NB4 (cell line): ENCODE data around the gene RASGEF1B.

ENCODE experiments used
- DNase-seq: peaks from one replicate; pipeline ENCODE4 v3.0.0; 2010; ENCODE audit warnings: low read depth
- H3K4me3 ChIP-seq: one replicate; pipeline ENCODE4 v1.5.1; 2011; ENCODE audit warnings: mild to moderate bottlenecking, low read depth, low read length, moderate library complexity
- CTCF ChIP-seq: IDR thresholded peaks from one replicate; pipeline ENCODE4 v1.5.1; 2012; ENCODE audit warnings: low read depth, low read length
- MAX ChIP-seq: IDR thresholded peaks from 2 replicates; pipeline ENCODE4 v1.6.1; 2011; ENCODE audit warnings: low read depth, low read length
- MYC ChIP-seq: IDR thresholded peaks from 2 replicates; pipeline ENCODE4 v1.6.1; 2011; ENCODE audit warnings: low read depth, low read length
- POLR2A ChIP-seq: IDR thresholded peaks from 2 replicates; pipeline ENCODE4 v1.6.1; 2011; ENCODE audit warnings: mild to moderate bottlenecking; ENCODE audit not compliant: insufficient read length; ENCODE audit errors: extremely low read depth

Gene RASGEF1B

DNA sequence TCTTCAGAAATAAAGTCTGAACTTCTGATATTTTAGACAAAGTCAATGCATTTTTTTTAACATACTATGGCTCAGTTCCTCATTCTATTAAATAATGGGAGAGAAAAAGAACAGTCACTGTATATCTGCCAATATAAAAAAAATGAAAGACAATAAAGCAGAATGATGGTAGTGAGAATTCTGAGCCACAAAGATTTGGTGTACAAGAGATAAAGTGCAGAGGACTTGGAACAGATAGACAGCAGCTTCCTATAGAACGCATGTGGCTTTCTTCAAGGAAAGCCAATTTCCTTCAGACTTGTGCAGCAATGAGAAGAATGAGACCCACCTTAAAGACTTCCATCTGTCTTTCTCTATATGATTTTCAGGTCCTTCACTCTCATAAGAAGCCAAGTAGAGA is 39.7 kb downstream of the RASGEF1B start:
- DNase-seq, result no peak
- no peak overlapping the region for H3K4me3 ChIP-seq
- TF ChIP-seq CTCF, result no peak
- TF ChIP-seq POLR2A, result no peak
- TF ChIP-seq MAX, result no peak
- TF ChIP-seq MYC, result no peak

DNA sequence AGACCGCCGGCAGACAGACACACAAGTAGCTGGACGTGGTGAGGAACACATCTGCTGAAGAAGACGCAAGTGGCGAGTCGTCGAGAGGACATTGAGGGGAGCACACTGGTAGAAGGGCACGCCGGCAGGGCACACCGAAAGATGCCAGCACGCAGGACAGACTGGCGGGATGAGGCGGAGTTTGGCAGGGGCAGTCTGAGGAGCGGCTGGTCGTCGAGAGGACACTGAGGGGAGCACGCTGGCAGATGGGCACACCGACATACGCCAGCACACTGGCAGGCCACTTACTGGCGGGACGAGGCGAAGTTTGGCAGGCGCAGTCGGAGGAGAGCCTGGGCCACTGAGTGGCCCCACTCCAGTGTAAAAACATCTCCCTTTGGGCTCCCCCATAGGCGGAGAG is 42.1 kb downstream of the RASGEF1B start:
- no peak for TF ChIP-seq MYC
- TF ChIP-seq CTCF, result no peak
- TF ChIP-seq POLR2A, result no peak
- TF ChIP-seq MAX, result no peak
- H3K4me3 ChIP-seq, result no peak overlapping the region
- no peak for DNase-seq

- TF ChIP-seq MAX, result no peak
- no peak for TF ChIP-seq CTCF
- TF ChIP-seq POLR2A, result no peak
- no peak for TF ChIP-seq MYC
- no peak for DNase-seq
- no peak overlapping the region for H3K4me3 ChIP-seq
Measured at GRCh38 chr4:81429031-81429430, 42.7 kb downstream of the RASGEF1B start.

GRCh38 chr4:81428002-81428401 is 43.7 kb downstream of the RASGEF1B start:
- no peak for DNase-seq
- TF ChIP-seq POLR2A (no peak), MAX (no peak), MYC (no peak), CTCF (no peak)
- no peak overlapping the region for H3K4me3 ChIP-seq

DNA sequence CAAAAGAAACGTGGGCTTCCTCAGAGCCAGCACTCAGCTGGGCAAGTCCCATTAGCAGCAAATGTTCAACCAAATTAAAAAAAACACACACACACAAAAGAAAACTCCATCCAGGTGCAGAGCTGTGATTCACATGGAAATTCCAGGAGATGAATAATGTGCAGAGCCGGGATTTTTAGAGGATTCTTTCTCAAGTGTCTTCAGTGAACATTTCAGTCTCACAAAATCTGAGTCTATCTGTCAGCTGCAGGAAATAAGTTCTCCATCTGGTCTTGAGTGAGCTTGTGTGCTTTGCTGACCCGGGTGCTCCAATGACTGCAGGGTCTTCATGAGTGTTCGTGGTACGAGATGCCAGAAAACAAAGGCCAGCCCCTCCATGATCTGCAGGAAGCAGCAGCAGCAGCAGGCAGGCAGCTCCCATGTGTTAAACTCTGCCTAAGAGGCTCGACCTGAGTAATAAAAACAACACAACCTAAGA is 44.3 kb downstream of the RASGEF1B start:
- DNase-seq, result no peak
- no peak overlapping the region for H3K4me3 ChIP-seq
- no peak for TF ChIP-seq CTCF
- no peak for TF ChIP-seq MAX
- TF ChIP-seq POLR2A, result no peak
- TF ChIP-seq MYC, result no peak

DNA sequence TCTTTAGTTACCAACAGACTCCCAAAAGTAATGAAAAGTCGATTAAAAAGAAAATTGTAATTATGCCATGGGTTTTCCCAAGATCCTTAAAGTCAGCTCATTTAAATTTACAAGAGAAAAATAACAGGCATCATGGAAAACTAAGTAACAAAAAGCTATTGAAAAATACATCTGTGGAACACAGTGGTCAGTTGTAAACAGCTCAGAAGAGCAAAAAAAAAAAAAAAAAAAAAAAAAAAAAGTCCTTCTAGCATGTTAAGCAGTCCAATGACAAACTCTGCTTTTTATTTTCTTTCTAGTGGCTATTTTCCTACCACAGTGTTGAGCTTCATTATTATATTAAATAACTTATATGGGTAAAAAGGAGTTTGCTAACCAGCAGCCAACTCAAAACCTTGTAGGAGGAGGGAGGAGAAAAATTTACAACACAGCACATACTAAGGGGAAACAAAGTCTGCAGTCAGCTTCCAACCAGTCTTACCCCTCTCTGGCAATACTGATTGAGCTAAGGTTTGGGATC is 44.9 kb downstream of the RASGEF1B start:
- DNase-seq, result no peak
- TF ChIP-seq MAX (no peak), MYC (no peak), POLR2A (no peak), CTCF (no peak)
- H3K4me3 ChIP-seq, result no peak overlapping the region
